Stimulated activated CD8-positive, alpha-beta memory T cell treated with anti-CD3 and anti-CD28 coated beads, Interleukin-15, amount 100 ng/mL, for 1 hour (primary cell): ENCODE results near the gene INSIG1.

ENCODE experiments used
- DNase-seq: peaks from one replicate; pipeline ENCODE4 v3.0.0-alpha.2; 2020; ENCODE audit warnings: low read depth

Gene INSIG1

GRCh38 chr7:155285423-155285822 is 12.3 kb upstream of the INSIG1 start:
- DNase-seq, result no peak

GRCh38 chr7:155285833-155286232 is 11.8 kb upstream of the INSIG1 start:
- DNase-seq, result no peak

- DNase-seq, result no peak
Observed at GRCh38 chr7:155286686-155287085, 11.0 kb upstream of the INSIG1 start.

- DNase-seq, result no peak
Observed at GRCh38 chr7:155287284-155287935, 10.3 kb upstream of the INSIG1 start.

DNA sequence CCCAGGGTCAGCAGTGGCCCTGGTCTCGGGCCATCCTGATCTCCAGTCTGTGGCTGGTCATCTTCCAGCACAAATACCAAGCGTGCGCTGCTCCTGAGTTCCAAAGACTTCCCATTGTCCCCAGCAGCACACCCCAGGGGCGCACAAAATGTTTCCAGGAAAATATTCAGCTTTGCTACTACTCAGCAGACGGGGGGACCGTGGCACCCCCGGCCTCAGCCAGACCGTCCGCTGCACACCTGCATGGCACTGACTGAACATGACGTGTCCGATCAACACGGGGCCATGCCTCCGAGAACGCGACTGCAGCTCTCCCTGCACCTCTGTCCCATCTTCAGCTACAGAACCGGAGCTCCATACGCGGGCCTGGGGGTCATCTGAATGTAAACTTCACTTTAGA is 9.6 kb upstream of the INSIG1 start:
- no peak for DNase-seq

DNA sequence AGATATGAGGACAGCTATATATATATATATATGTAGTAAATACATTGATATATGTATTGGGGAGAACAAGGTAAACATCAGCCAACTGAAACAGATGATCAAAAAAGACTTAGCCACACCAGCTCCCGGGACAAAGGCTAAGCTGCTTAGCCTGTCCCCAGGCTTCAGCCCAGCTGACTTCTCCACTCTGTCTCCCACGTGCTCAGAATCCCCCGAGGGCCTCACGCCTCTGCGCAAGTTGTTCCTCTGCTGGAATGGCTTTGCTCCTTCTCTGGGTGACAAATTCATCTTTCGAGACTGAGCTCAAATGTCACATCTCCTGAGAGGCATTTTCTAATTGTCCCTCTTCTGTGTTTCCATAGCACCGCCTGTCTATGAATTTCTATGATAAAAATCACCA is 8.6 kb upstream of the INSIG1 start:
- DNase-seq, result no peak

GRCh38 chr7:155289949-155290501 is 7.7 kb upstream of the INSIG1 start:
- no peak for DNase-seq

- no peak for DNase-seq
Observed at GRCh38 chr7:155291045-155291530, 6.6 kb upstream of the INSIG1 start.

- no peak for DNase-seq
Observed at GRCh38 chr7:155291729-155292128, 5.9 kb upstream of the INSIG1 start.

- no peak for DNase-seq
Observed at GRCh38 chr7:155292680-155293226, 4.9 kb upstream of the INSIG1 start.

DNA sequence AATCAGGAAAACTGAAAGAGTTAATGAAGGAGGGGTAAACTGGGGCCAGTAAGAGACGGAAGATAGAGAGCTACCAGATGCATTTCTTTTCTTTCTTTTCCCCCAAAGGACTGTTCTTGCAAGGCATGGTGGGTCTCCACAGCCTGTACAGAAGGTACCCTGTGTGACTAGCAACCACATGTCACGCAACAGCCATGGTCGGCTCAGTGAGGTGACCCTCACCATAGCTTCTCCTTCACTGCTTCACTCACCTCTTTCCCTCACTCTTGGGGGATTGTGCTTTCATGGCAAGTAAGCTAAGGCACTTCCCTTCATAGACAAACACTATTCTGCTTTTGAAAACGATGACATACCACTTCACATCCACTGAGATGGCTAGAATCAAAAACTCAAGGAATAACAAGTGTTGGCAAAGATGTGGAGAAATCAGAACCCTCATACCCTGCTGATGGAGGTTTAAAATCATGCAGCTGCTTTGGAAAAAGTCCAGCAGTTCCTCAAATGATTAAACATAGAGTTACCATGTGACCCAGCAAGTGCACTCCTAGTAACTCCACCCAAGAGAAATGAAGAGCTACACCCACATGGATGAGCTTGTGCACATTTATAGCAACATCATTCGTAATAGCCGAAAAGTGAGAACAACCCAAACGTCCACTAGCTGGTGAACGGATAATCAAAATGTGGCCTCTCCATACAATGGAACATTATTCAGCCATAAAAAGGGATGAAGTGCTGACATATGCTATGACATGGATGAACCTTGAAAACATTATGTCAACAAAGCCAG is 3.8 kb upstream of the INSIG1 start:
- no peak for DNase-seq

DNA sequence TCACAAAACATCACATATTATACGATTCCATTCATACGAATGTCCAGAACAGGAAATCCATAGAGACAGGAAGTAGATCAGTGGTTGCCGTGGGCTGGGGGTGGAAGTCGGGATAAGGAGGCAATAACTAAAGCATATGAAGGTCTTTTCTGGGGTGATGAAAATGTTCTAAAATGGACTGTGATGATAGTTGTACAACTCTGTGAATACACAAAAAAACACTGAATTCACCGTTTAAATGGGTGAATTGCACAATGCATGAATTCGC is 3.2 kb upstream of the INSIG1 start:
- DNase-seq, result no peak

DNA sequence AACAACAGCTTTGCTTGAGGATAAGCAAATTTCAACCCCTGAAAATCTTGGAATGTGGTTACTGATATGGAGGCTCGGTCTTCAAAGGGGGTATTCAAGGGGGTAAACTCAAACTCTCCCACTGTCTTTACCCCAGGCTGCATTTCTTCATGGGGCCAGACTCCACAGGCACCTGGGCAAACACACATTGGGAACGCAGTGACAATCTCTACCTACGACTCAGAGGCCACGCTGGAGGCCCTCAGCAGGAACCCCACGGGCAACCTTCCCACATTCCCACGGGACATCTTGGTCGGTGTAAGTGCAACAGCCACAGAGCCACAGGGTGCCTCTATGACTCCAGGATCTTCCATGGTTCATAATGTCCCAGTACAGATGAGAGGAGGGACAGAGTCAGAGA is 2.2 kb upstream of the INSIG1 start:
- no peak for DNase-seq

- DNase-seq, result no peak
Observed at GRCh38 chr7:155296006-155296787, 1.5 kb upstream of the INSIG1 start.

DNA sequence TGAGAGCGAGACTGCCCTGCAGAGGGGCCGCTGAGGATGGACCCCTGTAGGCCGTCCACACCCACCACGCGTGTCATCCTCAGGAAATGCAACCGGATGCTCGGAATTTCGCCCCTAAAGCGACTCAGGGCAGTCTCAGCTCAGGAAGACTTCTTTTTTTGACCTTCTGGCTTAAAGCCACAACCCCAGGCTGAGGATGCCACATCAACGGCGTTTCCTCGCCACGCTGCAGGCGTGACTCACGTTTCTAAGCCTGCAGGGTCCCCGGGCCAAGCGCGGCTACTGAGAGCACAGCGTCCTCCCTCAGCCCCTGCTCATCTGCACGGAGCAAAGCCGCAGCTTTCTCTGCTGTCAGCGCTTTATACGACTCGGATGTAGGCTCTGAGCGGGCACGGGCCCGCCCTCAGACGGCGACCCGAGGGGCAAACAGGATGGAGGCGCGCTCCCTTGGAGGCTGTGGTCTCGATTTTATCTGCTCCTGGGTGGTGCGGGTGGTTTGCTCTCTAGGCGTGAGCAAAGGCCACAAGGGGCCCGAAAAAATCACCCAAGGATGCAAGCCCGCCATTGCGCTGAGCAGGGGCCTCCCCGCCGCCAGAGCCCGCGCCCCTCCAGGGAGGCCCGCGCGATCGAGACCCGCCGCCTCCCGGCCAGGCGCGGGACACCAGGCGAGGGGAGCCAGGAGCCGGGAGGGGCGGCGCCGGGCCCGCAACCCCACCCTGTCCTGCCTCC is 726 bp upstream of the INSIG1 start:
- peak; percentile 73 for DNase-seq

GRCh38 chr7:155298288-155298833 is 683 bp downstream of the INSIG1 start:
- DNase-seq, result no peak

GRCh38 chr7:155298834-155299534 is 1.3 kb downstream of the INSIG1 start:
- DNase-seq, result peak; percentile 84

- DNase-seq, result no peak
Observed at GRCh38 chr7:155299535-155300202, 2.0 kb downstream of the INSIG1 start.

- DNase-seq, result no peak
Observed at GRCh38 chr7:155300641-155301452, 3.2 kb downstream of the INSIG1 start.
